Astrocyte (in vitro differentiated cells and primary cell): ENCODE results near the gene ZC3H4.

ENCODE experiments used
- EZH2 ChIP-seq: IDR thresholded peaks from 2 replicates; pipeline ENCODE4 v1.6.1; 2012; ENCODE audit warnings: mild to moderate bottlenecking, low read length, inconsistent platforms; ENCODE audit not compliant: insufficient read depth
- TF ChIP-seq, protein P1 (sequence below): IDR thresholded peaks from 2 replicates; pipeline ENCODE4 v1.5.1; 2011; ENCODE audit warnings: low read depth, mild to moderate bottlenecking, inconsistent platforms, low read length, moderate library complexity; ENCODE audit not compliant: insufficient read depth

DNA sequence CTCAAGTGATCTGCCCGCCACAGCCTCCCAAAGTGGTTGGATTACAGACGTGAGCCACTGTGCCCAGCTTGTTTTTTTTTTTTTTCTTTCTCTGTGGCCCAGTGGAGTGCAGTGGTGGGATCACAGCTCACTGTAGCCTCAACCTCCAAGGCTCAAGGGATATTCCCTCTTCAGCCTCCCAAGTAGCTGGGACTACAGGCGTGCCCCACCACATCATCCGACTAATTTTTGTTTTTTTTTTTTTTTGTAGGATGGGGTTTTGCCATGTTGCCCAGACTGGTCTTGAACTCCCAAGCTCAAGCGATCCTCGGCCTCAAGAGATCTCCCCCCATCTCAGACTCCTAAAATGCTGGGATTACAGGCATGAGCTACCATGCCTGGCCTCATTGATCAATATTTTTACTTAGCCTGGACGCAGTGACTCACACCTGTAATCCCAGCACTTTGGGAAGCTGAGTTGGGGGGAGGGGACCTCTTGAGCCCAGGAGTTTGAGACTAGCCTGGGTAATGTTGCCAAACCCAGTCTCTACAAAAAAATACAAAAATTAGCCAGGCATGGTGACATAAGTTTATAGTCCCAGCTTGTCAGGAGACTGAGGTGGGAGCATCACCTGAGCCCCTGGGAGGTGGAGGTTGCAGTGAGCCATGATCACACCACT lies 18.7 kb upstream of the ZC3H4 start:
- TF ChIP-seq, protein P1, sequence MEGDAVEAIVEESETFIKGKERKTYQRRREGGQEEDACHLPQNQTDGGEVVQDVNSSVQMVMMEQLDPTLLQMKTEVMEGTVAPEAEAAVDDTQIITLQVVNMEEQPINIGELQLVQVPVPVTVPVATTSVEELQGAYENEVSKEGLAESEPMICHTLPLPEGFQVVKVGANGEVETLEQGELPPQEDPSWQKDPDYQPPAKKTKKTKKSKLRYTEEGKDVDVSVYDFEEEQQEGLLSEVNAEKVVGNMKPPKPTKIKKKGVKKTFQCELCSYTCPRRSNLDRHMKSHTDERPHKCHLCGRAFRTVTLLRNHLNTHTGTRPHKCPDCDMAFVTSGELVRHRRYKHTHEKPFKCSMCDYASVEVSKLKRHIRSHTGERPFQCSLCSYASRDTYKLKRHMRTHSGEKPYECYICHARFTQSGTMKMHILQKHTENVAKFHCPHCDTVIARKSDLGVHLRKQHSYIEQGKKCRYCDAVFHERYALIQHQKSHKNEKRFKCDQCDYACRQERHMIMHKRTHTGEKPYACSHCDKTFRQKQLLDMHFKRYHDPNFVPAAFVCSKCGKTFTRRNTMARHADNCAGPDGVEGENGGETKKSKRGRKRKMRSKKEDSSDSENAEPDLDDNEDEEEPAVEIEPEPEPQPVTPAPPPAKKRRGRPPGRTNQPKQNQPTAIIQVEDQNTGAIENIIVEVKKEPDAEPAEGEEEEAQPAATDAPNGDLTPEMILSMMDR, result no peak
- no peak for TF ChIP-seq EZH2
